Mammary epithelial cell (primary cell): ENCODE measurements around the gene ADAMTS3.
"Not testable (repeated sequence)": the region's sequence is repeated elsewhere in the genome, so short reads cannot be mapped to it uniquely, and the experiment has no call there.

Experiments
- EZH2 ChIP-seq: IDR thresholded peaks from 2 replicates; pipeline ENCODE4 v1.6.1; 2012; ENCODE audit warnings: low read length, inconsistent platforms, borderline replicate concordance
- TF ChIP-seq, protein P1 (sequence below), 2 donors: IDR thresholded peaks in 1 of 2; conservative IDR thresholded peaks in 1 of 2; 2 replicates each; pipeline ENCODE4 v1.5.1; 2011 to 2012; ENCODE audit warnings: inconsistent platforms in 2 of 2, low read length in 2 of 2, mild to moderate bottlenecking in 2 of 2, control low read depth in 1 of 2, low read depth in 1 of 2; ENCODE audit not compliant: insufficient read depth in 1 of 2; ENCODE audit errors: extremely low read depth in 1 of 2

DNA sequence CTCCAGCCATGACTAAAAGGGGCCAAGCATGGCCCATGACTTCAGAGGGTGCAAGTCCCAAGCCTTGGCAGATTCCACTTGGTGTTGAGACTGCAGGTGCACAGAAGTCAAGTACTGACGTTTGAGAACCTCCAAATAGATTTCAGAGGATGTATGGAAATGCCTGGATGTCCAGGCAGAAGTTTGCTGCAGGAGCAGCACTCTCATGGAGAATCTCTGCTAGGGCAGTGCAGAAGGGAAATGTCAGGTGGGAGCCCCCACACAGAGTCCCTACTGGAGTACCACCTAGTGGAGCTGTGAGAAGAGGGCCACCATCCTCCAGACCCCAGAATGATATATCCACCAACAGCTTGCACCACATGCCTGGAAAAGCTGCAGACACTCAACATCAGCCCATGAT is 28.3 kb downstream of the ADAMTS3 start:
- TF ChIP-seq, protein P1, sequence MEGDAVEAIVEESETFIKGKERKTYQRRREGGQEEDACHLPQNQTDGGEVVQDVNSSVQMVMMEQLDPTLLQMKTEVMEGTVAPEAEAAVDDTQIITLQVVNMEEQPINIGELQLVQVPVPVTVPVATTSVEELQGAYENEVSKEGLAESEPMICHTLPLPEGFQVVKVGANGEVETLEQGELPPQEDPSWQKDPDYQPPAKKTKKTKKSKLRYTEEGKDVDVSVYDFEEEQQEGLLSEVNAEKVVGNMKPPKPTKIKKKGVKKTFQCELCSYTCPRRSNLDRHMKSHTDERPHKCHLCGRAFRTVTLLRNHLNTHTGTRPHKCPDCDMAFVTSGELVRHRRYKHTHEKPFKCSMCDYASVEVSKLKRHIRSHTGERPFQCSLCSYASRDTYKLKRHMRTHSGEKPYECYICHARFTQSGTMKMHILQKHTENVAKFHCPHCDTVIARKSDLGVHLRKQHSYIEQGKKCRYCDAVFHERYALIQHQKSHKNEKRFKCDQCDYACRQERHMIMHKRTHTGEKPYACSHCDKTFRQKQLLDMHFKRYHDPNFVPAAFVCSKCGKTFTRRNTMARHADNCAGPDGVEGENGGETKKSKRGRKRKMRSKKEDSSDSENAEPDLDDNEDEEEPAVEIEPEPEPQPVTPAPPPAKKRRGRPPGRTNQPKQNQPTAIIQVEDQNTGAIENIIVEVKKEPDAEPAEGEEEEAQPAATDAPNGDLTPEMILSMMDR (conservative IDR thresholded peaks at IDR 0.05 in 1 of 2, IDR thresholded peaks at IDR 0.05 in 1 of 2; ENCODE audit: extremely low read depth in 1 of 2, insufficient read depth in 1 of 2, low read depth in 1 of 2, low read length in 2 of 2), result not testable (repeated sequence)
- TF ChIP-seq EZH2, result not testable (repeated sequence)
